Colonic mucosa (tissue), 4 donors: ENCODE results near the gene ARL15. TPM values are rescaled to one million over a fixed set of nuclear protein-coding genes. Genes with fewer than 3 reads are reported as not detected.

ENCODE experiments used
- DNase-seq: peaks from one replicate; pipeline ENCODE4 v3.0.0-alpha.2; 2020
- H3K27ac ChIP-seq: fragments of 200-600 bp; one replicate; pipeline ENCODE4 v1.8.0; 2021
- H3K27me3 ChIP-seq: fragments of 200-600 bp; one replicate; pipeline ENCODE4 v1.8.0; 2021
- H3K36me3 ChIP-seq: fragments of 200-600 bp; one replicate; pipeline ENCODE4 v1.8.0; 2021
- H3K4me1 ChIP-seq: fragments of 200-600 bp; one replicate; pipeline ENCODE4 v1.8.0; 2021; ENCODE audit warnings: mild to moderate bottlenecking
- H3K4me3 ChIP-seq: fragments of 200-600 bp; one replicate; pipeline ENCODE4 v1.8.0; 2021
- H3K9ac ChIP-seq, 2 donors: one replicate each; pipeline ENCODE4 v1.7.0; 2013; ENCODE audit warnings: control low read depth in 2 of 2, low read depth in 2 of 2, low read length in 2 of 2
- H3K9me3 ChIP-seq: fragments of 200-600 bp; one replicate; pipeline ENCODE4 v1.8.0; 2021
- intact Hi-C: fragments of 100-400 bp; cut with DNase I; formaldehyde crosslinking; loops from one replicate; pipeline ENCODE4 v1.14.1; 2022
- total RNA-seq, 2 donors: library from RNA; stranded (reverse); fragmentation: NEBNext Ultra II Directional in 1 of 2; extraction: Animal tissue kit (Norgen Biotek cat#: 25700) in 1 of 2; gene quantifications; one replicate each; pipeline ENCODE4 v1.2.1, GENCODE V29; 2021
- TF ChIP-seq, protein P1 (sequence below): fragments of 200-600 bp; IDR thresholded peaks from one replicate; pipeline ENCODE4 v1.8.0; 2022; ENCODE audit warnings: antibody characterized with exemption, mild to moderate bottlenecking
- donor health status: healthy.
- donor health status: DM: no; HTN: no; CAD: no.
- donor health status: DM: no; HTN: no; CAD: no.

Gene ARL15
- total RNA-seq, 2 donors from 2014 or later: 18.4 to 35.1 TPM

GRCh38 chr5:54220230-54221040 lies 89.9 kb downstream of the ARL15 start:
- H3K9ac ChIP-seq: no peak overlapping the region

GRCh38 chr5:54217826-54218503 lies 92.4 kb downstream of the ARL15 start:
- H3K4me1 ChIP-seq: no peaks in the 10 kb centered on the region
- peak; percentile 40 for DNase-seq
- no peak overlapping the region for H3K27ac ChIP-seq
- TF ChIP-seq, protein P1, sequence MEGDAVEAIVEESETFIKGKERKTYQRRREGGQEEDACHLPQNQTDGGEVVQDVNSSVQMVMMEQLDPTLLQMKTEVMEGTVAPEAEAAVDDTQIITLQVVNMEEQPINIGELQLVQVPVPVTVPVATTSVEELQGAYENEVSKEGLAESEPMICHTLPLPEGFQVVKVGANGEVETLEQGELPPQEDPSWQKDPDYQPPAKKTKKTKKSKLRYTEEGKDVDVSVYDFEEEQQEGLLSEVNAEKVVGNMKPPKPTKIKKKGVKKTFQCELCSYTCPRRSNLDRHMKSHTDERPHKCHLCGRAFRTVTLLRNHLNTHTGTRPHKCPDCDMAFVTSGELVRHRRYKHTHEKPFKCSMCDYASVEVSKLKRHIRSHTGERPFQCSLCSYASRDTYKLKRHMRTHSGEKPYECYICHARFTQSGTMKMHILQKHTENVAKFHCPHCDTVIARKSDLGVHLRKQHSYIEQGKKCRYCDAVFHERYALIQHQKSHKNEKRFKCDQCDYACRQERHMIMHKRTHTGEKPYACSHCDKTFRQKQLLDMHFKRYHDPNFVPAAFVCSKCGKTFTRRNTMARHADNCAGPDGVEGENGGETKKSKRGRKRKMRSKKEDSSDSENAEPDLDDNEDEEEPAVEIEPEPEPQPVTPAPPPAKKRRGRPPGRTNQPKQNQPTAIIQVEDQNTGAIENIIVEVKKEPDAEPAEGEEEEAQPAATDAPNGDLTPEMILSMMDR: peak; percentile 81
- H3K9ac ChIP-seq: no peak overlapping the region
- intact Hi-C loops: loop anchor here (5.0 kb wide), 1 partner anchor 741 kb away; no protein-coding TSS in a partner anchor
- H3K9me3 ChIP-seq: no peaks in the 10 kb centered on the region
- no peak overlapping the region for H3K4me3 ChIP-seq
- no peaks in the 10 kb centered on the region for H3K36me3 ChIP-seq
- no peaks in the 10 kb centered on the region for H3K27me3 ChIP-seq

More at GRCh38 chr5:54220230-54221040, 89.9 kb downstream of the ARL15 start:
- H3K27me3 ChIP-seq: no peaks in the 10 kb centered on the region
- intact Hi-C loops: loop anchor here (10.0 kb wide), 1 partner anchor 956 kb away; no protein-coding TSS in a partner anchor
- no peak overlapping the region for H3K4me3 ChIP-seq
- no peak overlapping the region for H3K27ac ChIP-seq
- H3K36me3 ChIP-seq: no peaks in the 10 kb centered on the region
- no peaks in the 10 kb centered on the region for H3K9me3 ChIP-seq
- no peaks in the 10 kb centered on the region for H3K4me1 ChIP-seq
- no peak for DNase-seq
- TF ChIP-seq, protein P1: no peak

- Histone ChIP-seq H3K27me3 (no peaks in the 10 kb centered on the region), H3K9ac (no peak overlapping the region), H3K36me3 (no peaks in the 10 kb centered on the region), H3K27ac (no peak overlapping the region), H3K9me3 (no peaks in the 10 kb centered on the region), H3K4me3 (no peak overlapping the region), H3K4me1 (no peaks in the 10 kb centered on the region)
- TF ChIP-seq, protein P1: no peak
- intact Hi-C loops: loop anchor here (5.0 kb wide), 1 partner anchor 738 kb away; no protein-coding TSS in a partner anchor
- no peak for DNase-seq
These were observed 95.1 kb downstream of the ARL15 start for GRCh38 chr5:54215233-54215736.

DNA sequence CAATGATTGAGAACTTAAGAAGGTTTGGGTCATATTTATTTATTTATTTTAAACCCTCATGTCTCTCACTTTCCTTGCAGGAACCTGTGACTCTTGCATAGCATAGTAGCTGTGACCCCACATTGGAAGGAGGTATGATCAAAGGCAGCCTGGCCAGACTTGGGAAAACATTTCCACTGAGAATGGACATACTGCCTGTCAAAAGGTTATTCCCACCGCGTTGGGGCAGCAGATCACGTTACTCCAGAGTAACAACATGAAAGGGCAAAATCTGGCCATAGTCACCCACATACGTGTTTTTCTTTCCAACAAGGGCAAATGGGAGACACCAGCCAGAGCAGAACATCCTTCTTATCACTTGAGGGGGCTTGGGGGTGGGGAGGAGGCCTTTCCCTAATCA lies 95.7 kb downstream of the ARL15 start:
- H3K36me3 ChIP-seq: no peaks in the 10 kb centered on the region
- H3K4me1 ChIP-seq: no peaks in the 10 kb centered on the region
- no peaks in the 10 kb centered on the region for H3K27me3 ChIP-seq
- no peaks in the 10 kb centered on the region for H3K9me3 ChIP-seq
- no peak for DNase-seq
- intact Hi-C loops: loop anchor here (5.0 kb wide), 1 partner anchor 737 kb away; no protein-coding TSS in a partner anchor
- H3K27ac ChIP-seq: no peak overlapping the region
- TF ChIP-seq, protein P1: no peak
- H3K4me3 ChIP-seq: no peak overlapping the region
- H3K9ac ChIP-seq: no peak overlapping the region

GRCh38 chr5:54212331-54212730 lies 98.0 kb downstream of the ARL15 start:
- no peaks in the 10 kb centered on the region for H3K27me3 ChIP-seq
- no peaks in the 10 kb centered on the region for H3K4me1 ChIP-seq
- no peaks in the 10 kb centered on the region for H3K36me3 ChIP-seq
- no peak for DNase-seq
- H3K27ac ChIP-seq: no peak overlapping the region
- H3K9ac ChIP-seq: no peak overlapping the region
- TF ChIP-seq, protein P1: no peak
- no peaks in the 10 kb centered on the region for H3K9me3 ChIP-seq
- intact Hi-C loops: no loop called here
- H3K4me3 ChIP-seq: no peak overlapping the region
